Measurements from ENCODE around the gene DOCK2. TPM values are rescaled to one million over a fixed set of nuclear protein-coding genes. Genes with fewer than 3 reads are reported as not detected.

DOCK2 gene
- polyA plus RNA-seq, 1 of the 3 experiments (the other 2 are of a cell fraction) = 3.8 TPM

- TF ChIP-seq CTCF (IDR thresholded peaks at IDR 0.05) (no peak), USF2 (IDR thresholded peaks at IDR 0.05; ENCODE audit: borderline replicate concordance, low read depth, low read length) (no peak)
Measured at GRCh38 chr5:169812786-169813185, 175.7 kb downstream of the DOCK2 start (continued).

GRCh38 chr5:169814045-169814444 lies 177.0 kb downstream of the DOCK2 start:
- Histone ChIP-seq H3F3A (replicated peaks; ENCODE audit: insufficient read depth) (no peaks in the 10 kb centered on the region), H3K4me2 (no peak overlapping the region), H3K4me1 (ENCODE audit: control insufficient read depth in 1 of 2, insufficient read depth in 2 of 2, low read depth in 1 of 2, low read length in 1 of 2) (no peaks in the 10 kb centered on the region), H4K20me1 (ENCODE audit: insufficient read depth) (no peaks in the 10 kb centered on the region), H3K27ac (ENCODE audit: low read depth in 2 of 2, low read length in 1 of 2) (no peak overlapping the region), H3K4me3 (ENCODE audit: low read depth in 2 of 2, low read length in 1 of 2) (no peak overlapping the region), H3K36me3 (replicated peaks in 1 of 2; ENCODE audit: control insufficient read depth in 1 of 2, insufficient read depth in 2 of 2, low read length in 1 of 2) (no peaks in the 10 kb centered on the region), H3K79me2 (ENCODE audit: insufficient read depth) (no peaks in the 10 kb centered on the region), H3K9me2 (no peaks in the 10 kb centered on the region), H3K27me3 (ENCODE audit: insufficient read depth) (no peaks in the 10 kb centered on the region), H2AFZ (ENCODE audit: low read depth) (no peak overlapping the region), H3K9me3 (no peaks in the 10 kb centered on the region), H3K9ac (no peak overlapping the region)
- 89% methylated on average over 3 of the region's 3 CpGs for WGBS (ENCODE audit: low lambda C conversion rate)
- CTCF ChIA-PET = no interaction called here
- POLR2A ChIA-PET = no interaction called here
- TF ChIP-seq RCOR1 (IDR thresholded peaks at IDR 0.05; ENCODE audit: low read length) (no peak), FOXJ3 (CRISPR knock-in tag; IDR thresholded peaks at IDR 0.05) (no peak), USF1 (IDR thresholded peaks at IDR 0.05; ENCODE audit: borderline replicate concordance, low read depth) (no peak), MAX (IDR thresholded peaks at IDR 0.05; ENCODE audit: low read depth) (no peak), EZH2phosphoT487 (IDR thresholded peaks at IDR 0.05; ENCODE audit: borderline replicate concordance, low read depth) (no peak), ZBTB33 (IDR thresholded peaks at IDR 0.05; ENCODE audit: borderline replicate concordance, low read depth) (no peak), REST (IDR thresholded peaks at IDR 0.05; ENCODE audit: low read depth, low read length) (no peak), SMC3 (IDR thresholded peaks at IDR 0.05; ENCODE audit: low read depth, low read length) (no peak), FOSL2 (IDR thresholded peaks at IDR 0.05; ENCODE audit: borderline replicate concordance, low read depth) (no peak), NFIC (IDR thresholded peaks at IDR 0.05; ENCODE audit: borderline replicate concordance) (no peak), RXRA (IDR thresholded peaks at IDR 0.05; ENCODE audit: borderline replicate concordance, low read depth) (no peak), NRF1 (IDR thresholded peaks at IDR 0.05; ENCODE audit: low read depth, low read length) (no peak), RAD21 (IDR thresholded peaks at IDR 0.05; ENCODE audit: low read length) (no peak)
- no peak for DNase-seq

Data from SK-N-SH (cell line).